ELR (cell line): ENCODE measurements around the gene LTBR.
"Not testable (repeated sequence)": the region's sequence is repeated elsewhere in the genome, so short reads cannot be mapped to it uniquely, and the experiment has no call there.

ENCODE experiments used
- DNase-seq: peaks from one replicate; pipeline ENCODE4 v3.0.0-alpha.2; 2015; ENCODE audit warnings: low read depth

The LTBR gene

GRCh38 chr12:6425590-6426531 is 41.9 kb downstream of the LTBR start:
- no peak for DNase-seq

- DNase-seq = no peak
Measured at GRCh38 chr12:6426882-6427671, 43.1 kb downstream of the LTBR start.

- DNase-seq = not testable (repeated sequence)
Measured at GRCh38 chr12:6427796-6428195, 43.8 kb downstream of the LTBR start.

- no peak for DNase-seq
Measured at GRCh38 chr12:6428326-6428725, 44.4 kb downstream of the LTBR start.

GRCh38 chr12:6430124-6430989 is 46.4 kb downstream of the LTBR start:
- peak; percentile 95 for DNase-seq

- DNase-seq = no peak
Measured at GRCh38 chr12:6432991-6433390, 49.0 kb downstream of the LTBR start.

- DNase-seq = no peak
Measured at GRCh38 chr12:6434205-6435140, 50.5 kb downstream of the LTBR start.

- no peak for DNase-seq
Measured at GRCh38 chr12:6435961-6436715, 52.2 kb downstream of the LTBR start.

GRCh38 chr12:6437586-6437985 is 53.6 kb downstream of the LTBR start:
- DNase-seq = no peak

- no peak for DNase-seq
Measured at GRCh38 chr12:6438345-6438744, 54.4 kb downstream of the LTBR start.

- no peak for DNase-seq
Measured at GRCh38 chr12:6440391-6440790, 56.4 kb downstream of the LTBR start.
